GM12874 (cell line): ENCODE results near the gene ERMP1.

Experiments used
- TF ChIP-seq, protein P1 (sequence below): IDR thresholded peaks from 2 replicates; pipeline ENCODE4 v1.5.1; 2011; ENCODE audit warnings: low read depth, mild to moderate bottlenecking, control low read depth, low read length, moderate library complexity; ENCODE audit not compliant: insufficient read depth

ERMP1 gene

DNA sequence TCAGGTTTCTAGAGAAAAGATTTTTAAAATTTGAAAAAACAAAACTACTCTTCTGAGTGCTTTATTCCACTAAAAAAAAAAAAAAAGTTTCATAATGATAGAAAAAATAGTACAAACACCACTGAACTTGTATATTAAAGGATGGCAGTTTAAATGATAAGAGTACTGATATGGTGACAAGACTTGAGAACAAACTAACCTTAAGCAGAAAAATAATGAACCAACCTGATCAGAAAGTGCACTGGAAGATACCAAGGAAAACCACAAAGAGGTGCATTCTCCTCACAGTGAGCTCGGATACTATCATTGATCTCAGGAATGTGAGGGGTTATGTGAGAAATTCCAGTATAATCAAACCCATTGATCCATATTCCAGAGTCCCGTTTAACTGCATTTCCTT lies 34.3 kb downstream of the ERMP1 start:
- TF ChIP-seq, protein P1, sequence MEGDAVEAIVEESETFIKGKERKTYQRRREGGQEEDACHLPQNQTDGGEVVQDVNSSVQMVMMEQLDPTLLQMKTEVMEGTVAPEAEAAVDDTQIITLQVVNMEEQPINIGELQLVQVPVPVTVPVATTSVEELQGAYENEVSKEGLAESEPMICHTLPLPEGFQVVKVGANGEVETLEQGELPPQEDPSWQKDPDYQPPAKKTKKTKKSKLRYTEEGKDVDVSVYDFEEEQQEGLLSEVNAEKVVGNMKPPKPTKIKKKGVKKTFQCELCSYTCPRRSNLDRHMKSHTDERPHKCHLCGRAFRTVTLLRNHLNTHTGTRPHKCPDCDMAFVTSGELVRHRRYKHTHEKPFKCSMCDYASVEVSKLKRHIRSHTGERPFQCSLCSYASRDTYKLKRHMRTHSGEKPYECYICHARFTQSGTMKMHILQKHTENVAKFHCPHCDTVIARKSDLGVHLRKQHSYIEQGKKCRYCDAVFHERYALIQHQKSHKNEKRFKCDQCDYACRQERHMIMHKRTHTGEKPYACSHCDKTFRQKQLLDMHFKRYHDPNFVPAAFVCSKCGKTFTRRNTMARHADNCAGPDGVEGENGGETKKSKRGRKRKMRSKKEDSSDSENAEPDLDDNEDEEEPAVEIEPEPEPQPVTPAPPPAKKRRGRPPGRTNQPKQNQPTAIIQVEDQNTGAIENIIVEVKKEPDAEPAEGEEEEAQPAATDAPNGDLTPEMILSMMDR, result no peak

DNA sequence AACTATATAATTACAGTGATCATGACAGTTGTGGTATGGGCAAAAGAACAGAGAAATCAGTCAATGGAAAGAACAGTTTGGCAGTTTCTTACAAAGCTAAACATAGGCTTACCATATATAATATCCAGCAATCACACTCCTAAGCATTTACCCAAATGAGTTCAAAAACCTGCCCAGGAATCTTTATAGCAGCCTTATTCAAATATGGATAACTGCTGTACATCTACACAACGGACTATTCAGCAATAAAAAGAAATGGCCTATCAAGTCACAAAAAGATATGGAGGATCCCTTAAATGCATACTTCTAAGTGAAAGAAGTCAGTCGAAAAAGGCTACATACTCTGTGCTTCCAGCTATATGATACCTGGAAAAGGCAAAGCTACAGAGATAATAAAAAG lies 36.6 kb downstream of the ERMP1 start:
- TF ChIP-seq, protein P1, result no peak

DNA sequence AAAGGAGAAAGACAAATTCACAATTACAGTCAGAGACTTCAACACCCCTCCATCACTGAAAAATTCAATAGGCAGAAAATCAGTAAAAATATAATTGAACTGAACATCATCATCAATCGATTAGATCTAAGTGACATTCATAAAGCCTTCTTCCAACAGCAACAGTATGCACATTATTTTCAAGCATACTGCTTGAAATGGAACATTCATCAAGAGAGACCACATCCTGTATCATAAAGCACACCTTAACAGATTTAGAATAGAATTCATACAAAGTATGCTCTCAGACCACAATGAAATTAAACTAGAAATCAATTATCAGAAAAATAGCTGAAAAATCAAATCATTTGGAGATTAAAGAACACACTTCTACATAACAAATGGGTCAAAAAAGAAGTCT lies 39.1 kb downstream of the ERMP1 start:
- TF ChIP-seq, protein P1, result no peak

DNA sequence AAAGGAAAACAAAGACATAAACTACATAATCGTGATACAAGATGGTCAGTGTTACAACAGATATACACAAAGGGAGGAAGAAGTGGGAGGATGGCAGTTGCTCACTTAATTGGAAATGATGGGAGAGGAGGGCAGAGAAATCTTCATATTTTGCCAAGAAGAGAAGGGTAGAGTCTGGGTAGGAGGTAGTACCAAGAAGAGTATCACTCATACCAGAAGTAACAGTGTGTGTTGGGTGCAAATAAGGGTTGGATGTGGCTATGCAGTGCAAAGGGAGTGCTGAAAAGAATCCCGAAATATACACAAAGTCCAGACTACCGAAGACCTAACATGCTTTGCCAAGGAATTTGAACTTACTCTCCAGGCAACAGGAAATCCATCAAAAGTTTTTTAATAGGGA lies 41.0 kb downstream of the ERMP1 start:
- TF ChIP-seq, protein P1, result no peak

DNA sequence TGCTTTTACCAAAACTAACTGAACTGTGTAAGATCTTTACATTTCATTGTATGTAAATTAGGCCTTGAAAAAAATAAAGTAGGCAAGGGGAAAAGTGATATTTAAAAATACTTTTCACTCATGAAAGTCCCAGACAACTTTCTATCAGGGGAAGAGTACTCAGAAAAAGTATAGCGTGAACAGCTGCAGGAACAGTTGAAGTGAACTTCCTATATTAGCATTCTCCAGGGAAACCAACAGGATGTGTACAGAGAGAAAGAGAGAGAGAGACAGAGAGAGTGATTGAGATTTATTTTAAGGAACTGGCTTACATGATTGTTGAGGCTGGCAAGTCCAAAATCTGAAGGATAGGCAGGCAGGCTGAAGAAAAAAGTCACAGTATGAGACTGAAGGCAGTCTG lies 42.0 kb downstream of the ERMP1 start:
- TF ChIP-seq, protein P1, result no peak

- TF ChIP-seq, protein P1, result no peak
Observed at GRCh38 chr9:5789489-5789888, 43.4 kb downstream of the ERMP1 start.

- TF ChIP-seq, protein P1, result no peak
Observed at GRCh38 chr9:5787759-5788302, 45.1 kb downstream of the ERMP1 start.
